KBM-7 (cell line): Measurements from ENCODE around the gene TRAPPC14.
"Not testable (repeated sequence)": the region's sequence is repeated elsewhere in the genome, so short reads cannot be mapped to it uniquely, and the experiment has no call there.

Experiments used
- DNase-seq: peaks from one replicate; pipeline ENCODE4 v3.0.0-alpha.2; 2015
- in situ Hi-C: fragments of 300-500 bp; cut with MboI; formaldehyde crosslinking; loops from 2 replicates; pipeline ENCODE4 v1.14.3; 2020; ENCODE audit warnings: low sequenced_read_pairs, low pct_unique_long_range_greater_than_20kb, mixed read lengths

Gene TRAPPC14

DNA sequence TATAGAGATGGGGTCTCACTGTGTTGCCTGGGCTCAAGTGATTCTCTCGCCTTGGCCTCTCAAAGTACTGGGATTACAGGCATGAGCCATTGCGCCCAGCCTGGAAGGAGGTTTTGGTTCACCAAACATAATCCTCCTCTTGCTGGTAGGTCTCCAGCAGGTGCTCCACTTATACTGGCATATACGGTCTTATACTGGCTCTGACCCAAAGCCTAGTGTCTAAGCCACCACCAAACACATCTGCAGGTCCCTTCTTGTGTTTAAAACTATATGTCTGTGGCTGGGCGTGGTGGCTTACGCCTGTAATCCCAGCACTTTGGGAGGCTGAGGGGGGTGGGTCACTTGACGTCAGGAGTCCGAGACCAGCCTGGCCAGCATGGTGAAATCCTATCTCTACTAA lies 26.4 kb downstream of the TRAPPC14 start:
- DNase-seq: no peak
- in situ Hi-C loops: no loop called here

DNA sequence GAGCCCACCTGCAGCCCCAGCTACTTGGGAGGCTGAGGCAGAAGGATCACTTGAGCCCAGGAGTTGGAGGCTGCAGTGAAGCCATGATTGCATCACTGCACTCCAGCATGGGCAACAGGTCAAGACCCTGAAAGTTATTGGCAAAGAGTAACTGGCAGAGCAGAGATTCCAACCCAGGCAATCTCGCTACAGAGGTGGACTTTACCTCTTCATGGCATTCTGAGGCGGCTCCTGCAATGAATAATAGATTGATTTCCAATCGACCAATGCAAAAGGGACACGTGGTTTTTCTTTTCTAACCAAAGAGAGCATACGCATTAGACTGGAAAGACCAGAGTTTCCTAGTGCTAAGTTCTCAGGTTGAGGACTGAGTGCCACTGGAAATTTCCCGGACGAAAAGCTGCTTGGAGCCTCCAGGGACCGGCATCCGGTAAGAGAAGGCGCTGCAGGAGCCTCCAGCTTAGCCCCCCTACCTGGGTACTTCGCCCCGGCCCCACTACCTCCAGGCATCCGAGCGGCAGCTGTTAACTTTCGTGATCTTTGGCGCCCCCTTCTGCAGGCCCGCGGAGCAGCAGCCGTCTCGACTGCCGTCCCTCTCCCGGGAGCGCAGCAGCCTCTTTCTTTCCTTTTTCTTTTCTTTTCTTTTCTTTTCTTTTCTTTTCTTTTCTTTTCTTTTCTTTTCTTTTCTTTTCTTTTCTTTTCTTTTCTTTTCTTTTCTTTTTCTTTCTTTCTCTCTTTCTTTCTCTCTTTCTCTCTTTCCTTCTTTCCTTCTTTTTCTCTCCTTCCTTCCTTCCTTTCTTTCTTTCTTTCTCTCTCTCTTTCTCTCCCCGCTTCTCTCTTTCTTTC lies 27.7 kb downstream of the TRAPPC14 start:
- in situ Hi-C loops: no loop called here
- DNase-seq: peak; percentile 83

DNA sequence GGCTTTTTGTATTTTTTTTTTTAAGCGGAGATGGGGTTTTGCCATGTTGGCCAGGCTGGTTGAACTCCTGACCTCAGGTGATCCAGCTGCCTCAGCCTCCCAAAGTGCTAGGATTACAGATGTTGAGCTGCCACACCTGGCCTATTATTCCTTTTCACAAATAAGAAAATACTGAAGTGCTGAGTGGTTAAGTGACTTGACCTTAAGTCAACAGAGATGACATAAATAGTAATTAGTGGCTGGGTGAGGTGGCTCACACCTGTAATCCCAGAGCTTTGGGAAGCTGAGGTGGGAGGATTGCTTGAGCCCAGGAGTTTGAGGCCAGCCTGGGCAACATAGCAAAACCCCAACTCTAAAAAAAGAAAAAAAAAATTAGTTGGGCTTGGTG lies 28.3 kb downstream of the TRAPPC14 start:
- DNase-seq, in situ Hi-C loops: not testable (repeated sequence)

DNA sequence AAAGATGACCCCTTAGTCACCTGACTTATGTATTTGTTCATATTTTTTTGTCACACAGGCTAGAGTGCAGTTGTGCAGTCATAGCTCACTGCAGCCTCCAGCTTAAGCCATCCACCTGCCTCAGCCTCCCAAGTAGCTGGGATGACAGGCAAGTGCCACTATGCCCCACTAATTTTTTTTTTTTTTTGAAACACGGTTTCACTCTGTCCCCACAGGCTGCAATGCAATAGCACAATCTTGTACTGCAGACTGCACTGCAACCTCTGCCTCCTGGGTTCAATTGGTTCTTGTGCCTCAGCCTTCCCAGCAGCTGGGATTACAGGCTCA lies 29.9 kb downstream of the TRAPPC14 start:
- DNase-seq: no peak
- in situ Hi-C loops: no loop called here

DNA sequence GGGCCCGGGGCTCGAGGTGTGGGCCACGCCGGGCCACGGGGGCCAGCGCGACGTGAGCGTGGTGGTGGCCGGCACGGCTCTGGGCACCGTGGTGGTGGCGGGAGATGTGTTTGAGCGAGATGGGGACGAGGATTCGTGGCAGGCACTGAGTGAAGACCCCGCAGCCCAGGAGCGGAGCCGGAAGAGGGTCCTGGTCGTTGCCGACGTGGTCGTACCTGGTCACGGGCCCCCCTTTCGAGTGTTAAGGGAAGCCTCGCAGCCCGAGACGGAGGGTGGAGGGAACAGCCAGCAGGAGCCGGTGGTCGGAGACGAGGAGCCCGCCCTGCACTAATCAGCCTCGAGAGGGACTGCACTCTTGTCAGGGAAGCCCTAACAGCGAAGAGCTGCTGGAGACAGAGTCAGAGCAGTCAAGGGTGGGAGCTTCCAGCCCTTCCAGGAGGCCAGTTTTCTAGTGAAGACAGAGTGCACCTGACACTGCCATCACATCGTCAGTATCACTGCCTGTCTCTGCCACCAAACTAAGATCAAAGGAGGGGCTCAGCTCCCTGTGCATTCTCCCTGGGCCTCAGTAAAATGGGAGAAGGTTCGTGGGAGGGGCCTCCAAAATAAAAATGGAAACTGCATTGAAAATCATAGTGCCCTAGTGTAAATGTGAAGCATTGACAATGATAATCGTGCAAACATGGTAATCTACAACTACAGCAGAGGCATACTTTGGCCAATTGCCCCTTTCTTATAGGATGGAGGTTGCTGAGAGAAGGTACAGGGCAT lies 30.5 kb downstream of the TRAPPC14 start:
- in situ Hi-C loops: no loop called here
- DNase-seq: peak; percentile 47

DNA sequence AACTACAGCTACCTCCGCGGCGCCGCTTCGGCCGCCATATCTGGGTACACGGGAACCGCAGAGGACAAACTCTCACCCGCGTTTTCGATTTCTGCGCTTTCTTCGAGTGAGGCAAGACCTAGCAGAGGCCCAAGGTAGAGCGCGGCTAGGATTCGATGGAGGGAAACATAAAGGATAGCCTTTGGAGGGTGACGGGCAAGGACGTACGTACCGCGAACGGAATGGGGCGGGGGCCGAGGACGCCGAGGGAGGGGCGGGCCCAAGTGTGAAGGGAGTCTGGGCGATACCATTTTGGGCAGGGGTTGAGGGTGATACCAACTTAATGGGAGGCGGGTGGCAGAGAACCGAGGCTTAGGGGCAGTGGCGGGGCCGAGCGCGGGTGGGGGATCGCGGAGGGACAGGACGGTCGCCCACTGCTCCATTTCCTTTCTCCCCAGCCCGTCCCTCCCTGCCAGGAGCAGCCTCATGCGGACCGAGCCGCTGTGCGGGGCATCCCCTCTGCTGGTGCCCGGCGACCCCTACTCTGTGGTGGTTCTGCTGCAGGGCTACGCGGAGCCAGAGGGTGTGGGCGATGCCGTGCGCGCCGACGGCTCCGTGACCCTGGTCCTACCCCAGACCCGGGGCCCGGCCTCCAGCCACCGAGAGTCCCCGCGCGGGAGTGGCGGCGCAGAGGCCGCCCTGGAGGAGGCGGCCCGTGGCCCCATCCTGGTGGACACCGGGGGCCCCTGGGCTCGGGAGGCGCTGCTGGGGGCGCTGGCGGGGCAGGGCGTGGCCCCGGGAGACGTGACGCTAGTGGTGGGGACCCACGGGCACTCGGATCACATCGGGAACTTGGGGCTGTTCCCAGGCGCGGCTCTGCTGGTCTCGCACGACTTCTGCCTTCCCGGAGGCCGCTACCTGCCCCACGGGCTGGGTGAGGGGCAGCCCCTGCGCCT lies 31.3 kb downstream of the TRAPPC14 start, which contains the start of gene MBLAC1:
MBLAC1 (plus strand) TSS at position 37 of the 935 bp plus-strand sequence; CDS start at position 466, 429 bp downstream.
- in situ Hi-C loops: no loop called here
- peak; percentile 90 for DNase-seq

DNA sequence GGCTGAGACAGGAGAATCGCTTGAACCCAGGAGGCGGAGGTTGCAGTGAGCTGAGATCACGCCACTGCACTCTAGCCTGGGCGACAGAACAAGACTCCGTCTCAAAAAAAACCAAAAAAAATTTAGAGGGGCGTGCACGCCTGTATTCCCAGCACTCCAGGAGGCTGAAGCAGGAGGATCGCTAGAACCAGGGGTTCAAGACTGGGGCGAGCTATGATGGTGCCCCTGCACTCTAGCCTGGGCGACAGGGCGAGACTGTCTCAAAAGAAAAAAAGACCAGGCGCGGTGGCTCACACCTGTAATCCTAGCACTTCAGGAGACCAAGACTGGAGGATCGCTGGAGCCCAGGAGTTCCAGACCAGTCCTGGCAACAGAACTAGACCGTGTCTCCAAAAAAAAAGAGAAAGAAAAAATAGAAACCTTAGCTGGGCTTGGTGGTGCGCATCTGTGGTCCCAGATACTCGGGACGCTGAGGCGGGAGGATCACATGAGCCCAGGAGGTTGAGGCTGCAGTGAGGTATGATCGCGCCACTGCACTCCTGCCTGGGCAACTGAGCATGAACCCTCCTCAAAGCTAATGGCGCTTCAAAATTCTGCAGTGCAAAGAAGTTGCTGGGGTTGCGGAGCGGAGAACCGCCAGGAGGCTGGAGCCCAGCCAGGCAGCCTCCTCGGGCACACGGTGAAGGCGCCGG lies 32.1 kb downstream of the TRAPPC14 start:
- DNase-seq: no peak
- in situ Hi-C loops: no loop called here

DNA sequence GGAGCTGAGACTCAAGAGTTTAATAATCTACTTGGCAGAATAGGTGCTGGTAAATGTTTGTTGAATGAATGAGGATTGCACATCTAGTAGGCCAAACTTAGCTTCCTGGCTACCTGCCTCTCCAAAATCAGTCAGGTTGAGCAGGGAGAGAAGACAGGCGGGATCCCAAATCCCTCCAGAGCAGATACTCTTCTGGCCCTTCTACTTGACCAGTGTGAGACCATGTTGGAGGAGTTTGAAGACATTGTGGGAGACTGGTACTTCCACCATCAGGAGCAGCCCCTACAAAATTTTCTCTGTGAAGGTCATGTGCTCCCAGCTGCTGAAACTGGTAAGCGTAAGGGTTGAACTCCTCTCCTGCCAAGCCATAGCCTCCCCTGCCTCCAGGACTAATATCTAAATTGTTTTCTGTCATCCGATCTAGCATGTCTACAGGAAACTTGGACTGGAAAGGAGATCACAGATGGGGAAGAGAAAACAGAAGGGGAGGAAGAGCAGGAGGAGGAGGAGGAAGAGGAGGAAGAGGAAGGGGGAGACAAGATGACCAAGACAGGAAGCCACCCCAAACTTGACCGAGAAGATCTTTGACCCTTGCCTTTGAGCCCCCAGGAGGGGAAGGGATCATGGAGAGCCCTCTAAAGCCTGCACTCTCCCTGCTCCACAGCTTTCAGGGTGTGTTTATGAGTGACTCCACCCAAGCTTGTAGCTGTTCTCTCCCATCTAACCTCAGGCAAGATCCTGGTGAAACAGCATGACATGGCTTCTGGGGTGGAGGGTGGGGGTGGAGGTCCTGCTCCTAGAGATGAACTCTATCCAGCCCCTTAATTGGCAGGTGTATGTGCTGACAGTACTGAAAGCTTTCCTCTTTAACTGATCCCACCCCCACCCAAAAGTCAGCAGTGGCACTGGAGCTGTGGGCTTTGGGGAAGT lies 34.0 kb downstream of the TRAPPC14 start:
- DNase-seq: peak; percentile 17
- in situ Hi-C loops: no loop called here

DNA sequence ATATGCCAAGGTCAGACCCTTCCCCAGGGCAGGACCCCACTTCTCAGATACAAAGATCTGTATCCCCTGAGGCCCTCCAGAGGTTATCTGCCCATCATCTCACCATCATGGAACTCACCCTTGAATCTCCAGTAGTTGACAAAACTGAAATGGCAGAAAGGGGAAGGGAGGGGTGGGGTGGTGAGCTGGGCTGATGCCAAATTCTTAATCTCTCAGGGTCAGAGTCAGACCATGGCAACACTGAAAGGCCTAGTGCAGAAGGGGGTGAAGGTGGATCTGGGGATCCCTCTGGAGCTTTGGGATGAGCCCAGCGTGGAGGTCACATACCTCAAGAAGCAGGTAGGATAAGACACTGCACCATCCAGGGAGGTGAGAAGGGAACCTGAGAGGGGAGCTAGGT lies 36.0 kb downstream of the TRAPPC14 start:
- in situ Hi-C loops: no loop called here
- no peak for DNase-seq

DNA sequence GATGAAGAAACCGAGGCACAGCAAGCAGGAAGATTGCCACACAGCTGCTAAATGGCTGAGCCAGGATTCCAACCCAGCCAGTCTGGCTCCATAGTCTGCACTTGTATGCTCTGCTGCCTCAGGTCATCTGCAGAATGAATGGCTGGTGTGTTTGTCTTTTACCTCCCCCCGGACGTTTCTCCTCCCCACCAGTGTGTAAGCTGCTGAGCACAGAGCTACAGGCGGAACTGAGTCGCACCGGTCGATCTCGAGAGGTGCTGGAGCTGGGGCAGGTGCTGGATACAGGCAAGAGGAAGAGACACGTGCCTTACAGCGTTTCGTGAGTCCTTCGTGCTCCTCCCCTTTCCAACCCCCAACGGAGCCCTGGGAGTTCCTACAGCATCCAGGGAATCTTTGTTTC lies 36.5 kb downstream of the TRAPPC14 start:
- DNase-seq: no peak
- in situ Hi-C loops: no loop called here

DNA sequence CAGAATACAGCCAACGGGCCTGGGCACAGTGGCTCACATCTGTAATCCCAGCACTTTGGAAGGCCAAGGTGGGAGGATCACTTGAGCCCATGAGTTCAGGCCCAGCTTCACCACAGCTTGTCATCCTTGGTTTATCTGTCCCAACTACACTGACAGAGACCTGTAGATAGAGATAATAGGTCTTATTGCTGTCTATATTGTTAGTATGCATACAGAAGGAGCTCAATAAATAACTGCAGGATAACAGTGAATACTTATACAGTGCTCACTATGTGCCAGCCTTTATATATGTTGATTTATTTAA lies 37.8 kb downstream of the TRAPPC14 start:
- in situ Hi-C loops: no loop called here
- no peak for DNase-seq

DNA sequence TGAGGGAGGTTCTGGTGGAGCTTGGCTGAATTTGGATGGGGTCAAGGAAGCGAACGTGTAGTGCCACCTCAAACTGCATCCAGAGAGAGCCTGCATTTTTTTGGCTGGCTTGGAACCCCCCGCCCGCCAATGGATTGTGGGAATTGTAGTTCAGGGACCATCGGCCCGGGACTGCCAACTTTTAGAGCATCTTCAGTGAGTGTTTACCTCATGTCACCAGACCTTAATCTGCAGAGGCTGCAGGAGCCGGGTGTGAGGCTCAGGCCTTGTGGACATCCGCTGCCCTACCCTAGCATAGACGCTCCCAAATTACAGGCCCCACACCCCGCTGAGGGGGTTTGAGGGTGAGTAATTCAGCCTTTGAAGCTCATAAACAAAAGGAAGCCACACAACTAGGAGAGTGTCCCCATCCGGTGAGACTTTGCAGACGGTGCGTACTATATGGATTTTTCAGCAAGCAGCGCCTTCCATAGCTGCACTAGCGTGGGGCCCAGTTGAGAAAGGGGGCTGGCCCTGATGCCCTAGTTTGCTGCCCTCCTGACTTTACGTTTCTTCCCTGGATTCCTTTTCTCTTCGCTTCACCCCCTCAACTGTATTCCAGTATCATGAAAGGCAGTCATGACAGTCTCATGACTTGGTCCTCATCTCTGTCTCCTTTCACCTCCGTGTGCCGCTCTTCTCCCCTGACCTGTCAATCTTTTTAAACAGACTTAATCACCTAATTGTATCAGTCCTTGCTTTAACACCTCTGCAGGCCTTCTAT lies 38.4 kb downstream of the TRAPPC14 start:
- in situ Hi-C loops: no loop called here
- DNase-seq: peak; percentile 74

DNA sequence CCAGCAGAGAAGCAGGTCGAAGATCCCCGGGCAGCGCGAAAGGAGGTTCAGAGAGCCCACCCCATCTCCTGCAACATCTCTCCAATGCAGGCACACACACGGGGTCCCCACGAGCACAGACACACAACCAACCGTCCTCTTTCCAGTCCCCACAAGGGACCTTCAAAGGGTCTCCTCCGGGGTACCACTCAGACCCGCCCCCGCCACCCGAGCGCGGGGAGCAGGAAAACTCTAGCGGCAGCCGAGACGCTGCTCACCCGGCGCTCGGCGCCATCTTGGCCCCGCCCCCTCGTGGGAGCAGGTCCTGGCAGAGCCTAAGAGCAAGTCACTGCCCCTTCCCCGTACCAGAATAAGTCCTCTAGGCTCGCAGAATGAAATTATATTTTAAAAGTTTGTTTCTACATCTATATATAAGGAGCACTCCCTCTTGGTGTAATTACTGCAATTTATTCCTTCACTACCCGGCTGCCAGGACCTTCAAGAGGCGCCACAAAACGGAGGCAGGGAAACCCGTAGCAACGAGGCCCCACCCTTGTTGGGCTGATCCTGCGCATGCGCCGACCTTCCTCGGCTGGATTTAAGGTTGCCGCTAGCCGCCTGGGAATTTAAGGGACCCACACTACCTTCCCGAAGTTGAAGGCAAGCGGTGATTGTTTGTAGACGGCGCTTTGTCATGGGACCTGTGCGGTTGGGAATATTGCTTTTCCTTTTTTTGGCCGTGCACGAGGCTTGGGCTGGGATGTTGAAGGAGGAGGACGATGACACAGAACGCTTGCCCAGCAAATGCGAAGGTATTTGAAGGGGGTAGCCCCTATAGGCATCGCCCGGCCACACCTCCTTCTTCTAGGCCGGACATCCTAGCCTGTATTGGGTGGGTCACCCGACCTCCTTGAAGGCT lies 39.2 kb downstream of the TRAPPC14 start, which contains the start of the genes CNPY4 and TAF6:
CNPY4 (plus strand) TSS at position 563 of the 898 bp plus-strand sequence; CDS start at position 674, 111 bp downstream.
TAF6 (minus strand) TSS at position 287 of the 898 bp plus-strand sequence. CDS start 5,149 bp downstream, outside the sequence.
- in situ Hi-C loops: no loop called here
- DNase-seq: peak; percentile 96

DNA sequence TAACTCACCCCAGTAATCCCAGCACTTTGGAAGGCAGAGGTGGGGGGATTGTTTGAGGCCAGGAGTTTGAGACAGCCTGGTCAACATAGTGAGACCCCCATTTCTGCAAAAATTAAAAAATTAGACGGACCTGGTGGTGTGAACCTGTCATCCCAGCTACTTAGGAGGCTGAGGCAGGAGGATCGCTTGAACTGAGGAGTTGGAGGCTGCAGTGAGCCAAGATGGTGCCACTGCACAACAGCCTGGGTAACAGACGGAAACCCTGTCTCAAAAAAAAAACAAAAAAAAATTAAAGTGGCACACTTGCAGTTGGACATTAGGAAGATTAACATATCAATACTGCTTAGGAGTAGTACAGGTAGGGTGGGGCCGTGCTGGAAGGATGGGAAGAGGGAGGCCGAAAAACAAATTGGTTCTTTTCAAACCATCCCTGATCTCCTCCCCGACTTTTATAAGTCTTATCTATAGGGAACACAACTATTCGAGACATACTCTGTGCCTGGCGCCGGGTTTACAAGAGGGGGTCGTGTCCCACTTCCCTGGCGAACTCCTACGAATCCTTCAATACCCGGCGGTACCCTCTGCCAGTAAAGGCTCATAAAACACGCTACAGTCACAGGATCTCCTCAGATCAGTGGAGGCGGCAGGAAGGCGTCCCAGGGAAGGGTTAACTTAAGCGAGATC lies 40.0 kb downstream of the TRAPPC14 start:
- DNase-seq: no peak
- in situ Hi-C loops: no loop called here

DNA sequence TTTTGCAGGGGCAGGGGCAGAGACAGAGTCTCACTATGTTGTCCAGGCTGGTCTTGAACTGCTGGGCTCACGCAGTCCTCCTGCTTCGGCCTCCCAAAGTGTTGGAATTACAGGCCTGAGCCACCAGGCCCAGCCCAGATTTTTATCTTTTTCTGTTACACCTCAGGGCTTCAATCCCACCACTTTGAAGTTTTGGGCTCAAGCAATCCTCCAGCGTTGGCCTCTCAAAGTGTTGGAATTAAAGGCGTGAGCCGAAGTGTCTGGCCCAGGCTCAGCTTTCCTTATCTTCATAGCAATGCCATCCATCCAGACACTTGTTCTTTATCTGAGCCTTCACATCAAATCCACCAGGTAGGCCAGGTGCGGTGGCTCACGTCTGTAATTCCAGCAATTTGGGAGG lies 43.5 kb downstream of the TRAPPC14 start:
- in situ Hi-C loops: no loop called here
- DNase-seq: no peak

DNA sequence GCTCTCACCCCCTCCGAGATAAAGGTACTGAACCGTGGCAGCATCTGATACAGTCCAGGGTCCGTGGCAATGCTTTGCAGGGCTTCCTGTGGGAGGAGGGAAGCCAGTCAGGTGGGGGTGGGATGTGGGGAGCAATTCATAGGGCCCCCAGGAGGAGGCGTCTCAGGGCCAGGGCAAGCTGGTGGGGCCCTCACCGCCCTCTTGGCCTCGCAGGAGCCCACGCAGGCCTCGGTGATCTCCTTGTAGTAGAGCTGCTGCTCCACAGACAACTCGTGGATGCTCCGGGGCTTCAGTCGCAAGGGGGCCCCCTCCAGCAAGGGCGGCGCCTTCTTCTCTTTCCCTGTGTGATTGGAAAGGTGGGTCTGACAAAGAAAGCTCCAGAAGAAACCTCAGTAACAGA lies 46.6 kb downstream of the TRAPPC14 start:
- in situ Hi-C loops: no loop called here
- no peak for DNase-seq
